HAP-1 (cell line): ENCODE results near the gene TIPARP.
"Not testable (repeated sequence)": the region's sequence is repeated elsewhere in the genome, so short reads cannot be mapped to it uniquely, and the experiment has no call there.

ENCODE experiments used
- DNase-seq, 2 experiments: peaks; one replicate each; pipeline ENCODE4 v3.0.0-alpha.2; 2016 to 2020; ENCODE audit warnings: low spot score in 2 of 2
- H3K27me3 ChIP-seq: fragments of 250-450 bp; sonication (Bioruptor Pico); 2 replicates; pipeline ENCODE4 v1.5.1; 2020; ENCODE audit warnings: low read depth, mild to moderate bottlenecking, moderate library complexity
- H3K36me3 ChIP-seq: fragments of 250-450 bp; sonication (Bioruptor Pico); replicated peaks from 2 replicates; pipeline ENCODE4 v1.5.1; 2020; ENCODE audit warnings: mild to moderate bottlenecking
- H3K4me1 ChIP-seq: fragments of 250-450 bp; sonication (Bioruptor Pico); 2 replicates; pipeline ENCODE4 v1.5.1; 2020; ENCODE audit warnings: mild to moderate bottlenecking
- H3K4me3 ChIP-seq: fragments of 250-450 bp; sonication (Bioruptor Pico); 2 replicates; pipeline ENCODE4 v1.5.1; 2020; ENCODE audit warnings: mild to moderate bottlenecking, moderate library complexity
- H3K9me3 ChIP-seq: fragments of 250-450 bp; sonication (Bioruptor Pico); 2 replicates; pipeline ENCODE4 v1.5.1; 2020; ENCODE audit warnings: mild to moderate bottlenecking, moderate library complexity
- in situ Hi-C: fragments of 300-500 bp; cut with MboI; formaldehyde crosslinking; loops from 3 replicates; pipeline ENCODE4 v1.14.3; 2020; ENCODE audit warnings: low sequenced_read_pairs, inconsistent platforms, mixed read lengths

TIPARP gene

DNA sequence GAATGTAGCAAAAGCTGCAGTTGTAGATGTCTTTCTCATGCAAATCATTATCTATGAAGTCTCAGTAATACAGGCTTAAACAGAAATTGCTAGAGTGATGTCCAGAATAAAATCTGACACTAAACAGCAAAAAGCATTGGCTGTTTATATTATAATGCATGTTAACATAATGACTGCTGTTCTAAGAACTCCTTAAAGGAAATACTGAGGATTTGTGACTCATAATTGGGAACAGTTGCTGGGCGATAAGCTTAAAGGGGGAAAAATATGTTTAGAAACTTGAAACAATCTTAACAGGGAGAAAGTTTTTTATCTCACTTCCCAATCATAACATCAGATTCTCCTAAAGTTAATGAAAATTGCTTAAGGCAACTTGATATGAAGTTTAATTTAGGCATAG, 17.5 kb downstream of the TIPARP start:
- Histone ChIP-seq H3K4me1 (peaks cover 29% of the 10 kb centered on the region), H3K27me3 (no peaks in the 10 kb centered on the region), H3K36me3 (peaks cover 15% of the 10 kb centered on the region), H3K4me3 (no peak overlapping the region), H3K9me3 (no peaks in the 10 kb centered on the region)
- in situ Hi-C loops: no loop called here
- DNase-seq: peak in 1 of 2 experiments; percentile 93

DNA sequence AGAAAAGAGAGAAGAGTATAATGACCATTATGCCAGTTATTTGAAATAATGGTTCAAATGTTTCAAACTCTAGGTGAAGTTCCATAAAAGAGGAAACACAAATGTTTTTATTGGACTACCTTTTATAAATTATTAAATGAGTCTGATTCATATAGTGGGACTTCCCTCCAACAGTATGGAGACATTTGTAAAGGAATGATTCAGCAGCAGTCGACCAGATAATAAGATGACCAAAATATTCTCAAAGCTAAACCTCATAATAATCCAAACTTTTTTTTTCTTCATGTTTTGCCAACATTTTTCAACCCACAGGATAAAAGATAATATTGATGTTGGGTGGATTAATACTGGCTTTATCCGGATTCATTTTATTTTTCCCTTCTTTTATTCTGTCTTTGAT, 18.8 kb downstream of the TIPARP start:
- no peaks in the 10 kb centered on the region for H3K9me3 ChIP-seq
- H3K4me1 ChIP-seq: peaks cover 26% of the 10 kb centered on the region
- peaks cover 19% of the 10 kb centered on the region for H3K36me3 ChIP-seq
- no peak overlapping the region for H3K4me3 ChIP-seq
- DNase-seq: no peak
- H3K27me3 ChIP-seq: no peaks in the 10 kb centered on the region
- in situ Hi-C loops: no loop called here

DNA sequence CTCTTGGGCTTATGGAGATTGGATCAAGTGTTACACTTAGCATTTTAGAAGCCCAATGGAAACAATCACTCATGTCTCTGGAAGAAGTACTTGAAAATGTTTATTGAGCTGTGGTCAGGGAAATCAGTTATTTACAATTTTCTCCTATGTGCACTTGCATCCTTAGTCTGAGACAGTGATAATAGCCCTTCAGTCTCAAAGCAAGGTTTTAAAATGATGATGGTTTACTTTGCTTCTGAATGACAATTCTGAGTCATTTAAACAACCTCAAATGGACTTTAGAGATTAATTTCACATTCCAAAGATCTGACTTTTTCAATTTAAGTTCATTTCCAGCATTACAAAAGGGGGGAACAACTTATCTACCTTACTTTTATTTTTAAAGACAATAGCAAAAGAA, 20.1 kb downstream of the TIPARP start:
- no peaks in the 10 kb centered on the region for H3K9me3 ChIP-seq
- H3K27me3 ChIP-seq: no peaks in the 10 kb centered on the region
- H3K4me3 ChIP-seq: no peak overlapping the region
- H3K36me3 ChIP-seq: peaks cover 26% of the 10 kb centered on the region
- DNase-seq: no peak
- H3K4me1 ChIP-seq: peaks cover 26% of the 10 kb centered on the region
- in situ Hi-C loops: no loop called here

DNA sequence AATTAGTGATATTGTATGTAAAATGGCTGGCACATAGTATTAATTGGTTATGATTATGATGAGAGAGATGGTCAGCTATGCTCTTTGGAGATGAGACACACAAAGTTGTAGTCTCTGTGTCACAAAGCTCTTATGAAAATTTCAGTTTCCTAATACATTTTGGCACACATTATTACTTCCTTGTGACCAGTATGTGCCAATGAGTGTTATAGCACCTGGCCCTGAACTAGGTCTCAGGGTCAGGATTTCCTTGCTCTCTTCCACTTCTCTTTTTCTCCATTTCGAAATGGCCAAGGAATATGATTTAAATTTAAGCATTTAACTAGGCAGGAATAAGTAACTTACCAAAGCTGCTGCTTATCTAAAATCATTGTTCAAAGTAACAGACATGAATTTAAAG, 28.0 kb downstream of the TIPARP start:
- no peaks in the 10 kb centered on the region; the same call in 1 of the 2 replicates for H3K4me1 ChIP-seq
- DNase-seq: no peak
- in situ Hi-C loops: no loop called here
- H3K9me3 ChIP-seq: no peaks in the 10 kb centered on the region
- H3K36me3 ChIP-seq: peaks cover 34% of the 10 kb centered on the region
- H3K27me3 ChIP-seq: no peaks in the 10 kb centered on the region
- no peak overlapping the region for H3K4me3 ChIP-seq

DNA sequence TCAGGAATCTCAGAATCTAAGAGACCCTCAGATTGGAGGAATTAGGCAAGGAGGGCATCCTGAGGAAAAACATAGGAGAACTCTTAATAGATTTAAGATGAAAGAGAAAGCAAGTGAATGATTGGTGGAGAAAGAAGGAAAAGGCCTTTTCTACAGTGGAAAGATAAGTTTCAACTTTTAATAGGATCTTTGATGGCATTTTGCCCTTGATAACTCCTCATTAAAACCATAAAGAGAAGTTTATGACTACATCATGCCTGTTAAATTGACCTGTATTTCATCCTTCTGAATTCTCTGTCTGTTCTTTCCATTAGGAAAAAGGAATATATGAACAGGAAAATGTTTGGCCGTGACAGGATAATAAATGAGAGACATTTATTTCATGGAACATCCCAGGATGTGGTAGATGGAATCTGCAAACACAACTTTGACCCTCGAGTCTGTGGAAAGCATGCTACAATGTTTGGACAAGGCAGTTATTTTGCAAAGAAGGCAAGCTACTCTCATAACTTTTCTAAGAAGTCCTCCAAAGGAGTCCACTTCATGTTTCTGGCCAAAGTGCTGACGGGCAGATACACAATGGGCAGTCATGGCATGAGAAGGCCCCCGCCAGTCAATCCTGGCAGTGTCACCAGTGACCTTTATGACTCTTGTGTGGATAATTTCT, 30.1 kb downstream of the TIPARP start:
- H3K4me1 ChIP-seq: no peaks in the 10 kb centered on the region; the same call in 1 of the 2 replicates
- H3K27me3 ChIP-seq: no peaks in the 10 kb centered on the region
- in situ Hi-C loops: no loop called here
- no peak overlapping the region for H3K4me3 ChIP-seq
- DNase-seq: no peak
- peaks cover 28% of the 10 kb centered on the region for H3K36me3 ChIP-seq
- no peaks in the 10 kb centered on the region for H3K9me3 ChIP-seq

DNA sequence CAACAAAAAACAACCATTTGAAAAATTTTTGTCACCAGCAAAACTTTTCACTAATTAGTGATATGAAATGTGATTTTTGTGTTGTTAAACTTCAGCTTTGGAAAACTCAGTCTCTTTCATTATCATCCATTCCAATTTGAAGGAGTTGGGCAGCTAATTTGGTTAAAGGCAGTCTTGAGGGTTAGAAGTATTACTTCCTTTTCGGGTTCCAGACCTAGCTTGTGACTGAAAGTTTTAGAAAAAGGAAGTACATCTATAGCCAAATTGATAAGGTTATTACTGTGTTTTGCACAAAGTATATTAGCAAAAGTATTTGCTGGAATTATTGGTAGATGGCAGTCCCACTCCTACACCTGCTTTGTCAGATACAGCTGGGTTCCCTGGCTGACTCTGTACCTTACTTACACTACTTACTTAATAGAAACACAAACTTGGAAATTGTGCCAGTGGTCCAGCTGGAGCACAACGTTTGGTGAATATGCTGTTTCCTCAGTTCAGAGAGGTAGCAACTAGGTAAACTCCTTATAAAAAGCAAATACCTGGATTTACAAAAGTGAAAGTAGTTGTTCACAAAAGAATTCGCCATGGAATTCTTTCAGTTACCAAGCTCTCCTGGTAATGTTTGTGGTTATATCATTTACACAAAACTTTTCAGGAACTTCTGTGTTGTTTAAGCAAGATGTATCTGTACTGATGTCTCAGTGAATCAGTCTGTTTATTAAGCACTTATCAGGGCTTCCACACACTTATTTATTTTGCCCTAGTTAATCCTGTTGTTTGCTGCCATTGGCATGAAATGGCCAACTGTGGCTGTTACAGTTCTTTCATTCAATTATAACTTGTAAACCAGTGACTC, 31.6 kb downstream of the TIPARP start:
- in situ Hi-C loops: no loop called here
- DNase-seq: no peak
- H3K4me3 ChIP-seq: no peak overlapping the region

DNA sequence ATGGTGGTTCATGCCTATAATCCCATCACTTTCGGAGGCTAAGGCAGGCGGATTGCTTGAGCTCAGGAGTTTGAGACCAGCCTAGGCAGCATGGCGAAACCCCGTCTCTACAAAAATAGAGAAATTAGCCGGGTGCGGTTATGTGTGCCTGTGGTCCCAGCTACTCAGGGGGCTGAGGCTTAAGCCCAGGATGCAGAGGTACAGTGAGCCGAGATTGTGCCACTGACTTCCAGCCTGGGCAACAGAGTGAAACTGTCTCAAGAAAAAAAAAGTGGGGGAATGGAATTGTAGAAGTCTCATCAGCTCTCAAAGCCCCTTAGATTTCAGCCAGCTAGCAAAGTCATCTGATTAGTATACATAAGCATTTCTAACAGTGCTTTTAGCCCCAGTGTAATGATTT, 33.2 kb downstream of the TIPARP start:
- no peak for DNase-seq
- Histone ChIP-seq H3K36me3 (peaks cover 34% of the 10 kb centered on the region), H3K27me3 (no peaks in the 10 kb centered on the region), H3K4me1 (no peaks in the 10 kb centered on the region; the same call in 1 of the 2 replicates), H3K9me3 (no peaks in the 10 kb centered on the region), H3K4me3 (no peak overlapping the region)
- in situ Hi-C loops: no loop called here

More for the DNA sequence above, 31.6 kb downstream of the TIPARP start:
- Histone ChIP-seq H3K4me1 (no peaks in the 10 kb centered on the region; the same call in 1 of the 2 replicates), H3K36me3 (peaks cover 32% of the 10 kb centered on the region), H3K27me3 (no peaks in the 10 kb centered on the region), H3K9me3 (no peaks in the 10 kb centered on the region)

DNA sequence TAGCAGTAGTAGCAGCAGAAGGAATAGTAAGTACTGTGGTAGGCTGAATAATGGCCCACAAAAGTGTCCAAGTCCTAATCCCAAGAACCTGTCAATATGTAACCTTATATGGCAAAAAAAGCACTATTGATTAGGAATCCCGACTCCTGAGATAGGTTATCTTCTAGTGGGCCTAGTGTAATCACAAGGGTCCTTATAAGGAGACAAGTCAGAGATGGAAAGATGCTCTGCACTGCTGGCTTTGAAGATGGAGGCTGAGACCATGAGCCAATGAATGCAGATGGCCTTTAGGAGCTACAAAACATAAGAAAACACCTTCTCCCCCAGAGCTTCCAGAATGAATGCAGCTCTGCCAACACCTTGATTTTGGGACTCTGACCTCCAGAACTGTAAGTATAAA, 36.0 kb downstream of the TIPARP start:
- in situ Hi-C loops: no loop called here
- H3K9me3 ChIP-seq: no peaks in the 10 kb centered on the region
- no peak overlapping the region for H3K4me3 ChIP-seq
- H3K36me3 ChIP-seq: peaks cover 24% of the 10 kb centered on the region
- no peaks in the 10 kb centered on the region; the same call in 1 of the 2 replicates for H3K4me1 ChIP-seq
- H3K27me3 ChIP-seq: no peaks in the 10 kb centered on the region
- no peak for DNase-seq

DNA sequence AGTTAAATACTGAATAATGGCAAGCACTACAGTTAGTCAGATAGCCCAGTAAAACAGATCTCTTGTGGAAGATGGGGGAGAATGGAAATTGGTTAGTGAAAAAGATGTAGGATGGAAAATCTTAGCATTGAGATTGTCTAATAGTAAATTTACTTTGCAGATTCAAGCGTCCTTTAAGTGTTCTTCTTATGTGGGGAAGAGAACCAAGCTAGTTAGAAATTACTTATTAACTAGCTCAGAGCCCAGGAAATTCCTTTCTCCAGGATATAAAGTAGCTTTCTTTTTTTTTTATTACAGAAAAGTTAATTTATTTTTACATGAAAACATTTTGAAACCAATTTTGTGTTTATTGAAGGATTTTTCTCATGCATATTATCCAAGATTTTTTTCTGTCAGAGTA, 36.7 kb downstream of the TIPARP start:
- in situ Hi-C loops: no loop called here
- no peak overlapping the region for H3K4me3 ChIP-seq
- no peak for DNase-seq
- H3K27me3 ChIP-seq: no peaks in the 10 kb centered on the region
- H3K9me3 ChIP-seq: no peaks in the 10 kb centered on the region
- H3K36me3 ChIP-seq: peaks cover 18% of the 10 kb centered on the region; the same call in 1 of the 2 replicates
- no peaks in the 10 kb centered on the region; the same call in 1 of the 2 replicates for H3K4me1 ChIP-seq

DNA sequence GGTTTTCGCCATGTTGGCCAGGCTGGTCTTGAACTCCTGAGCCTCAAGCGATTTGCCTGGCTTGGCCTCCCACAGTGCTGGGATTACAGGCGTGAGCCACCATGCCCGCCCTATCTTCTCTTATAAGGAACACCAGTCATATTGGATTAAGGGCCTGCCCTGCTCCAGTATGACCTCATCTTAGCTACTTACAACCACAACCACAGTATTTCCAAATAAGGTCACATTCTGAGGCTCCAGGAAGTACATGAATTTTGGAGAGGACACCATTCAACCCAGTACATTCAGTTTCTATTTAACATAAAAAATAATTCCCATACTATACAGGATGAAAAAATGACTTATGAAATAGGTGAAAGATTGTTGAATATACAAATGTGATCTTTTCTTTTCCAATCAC, 37.6 kb downstream of the TIPARP start:
- in situ Hi-C loops, H3K4me3 ChIP-seq, DNase-seq, H3K27me3 ChIP-seq, H3K9me3 ChIP-seq, H3K4me1 ChIP-seq: not testable (repeated sequence)
- H3K36me3 ChIP-seq: peaks cover 12% of the 10 kb centered on the region; the same call in 1 of the 2 replicates

DNA sequence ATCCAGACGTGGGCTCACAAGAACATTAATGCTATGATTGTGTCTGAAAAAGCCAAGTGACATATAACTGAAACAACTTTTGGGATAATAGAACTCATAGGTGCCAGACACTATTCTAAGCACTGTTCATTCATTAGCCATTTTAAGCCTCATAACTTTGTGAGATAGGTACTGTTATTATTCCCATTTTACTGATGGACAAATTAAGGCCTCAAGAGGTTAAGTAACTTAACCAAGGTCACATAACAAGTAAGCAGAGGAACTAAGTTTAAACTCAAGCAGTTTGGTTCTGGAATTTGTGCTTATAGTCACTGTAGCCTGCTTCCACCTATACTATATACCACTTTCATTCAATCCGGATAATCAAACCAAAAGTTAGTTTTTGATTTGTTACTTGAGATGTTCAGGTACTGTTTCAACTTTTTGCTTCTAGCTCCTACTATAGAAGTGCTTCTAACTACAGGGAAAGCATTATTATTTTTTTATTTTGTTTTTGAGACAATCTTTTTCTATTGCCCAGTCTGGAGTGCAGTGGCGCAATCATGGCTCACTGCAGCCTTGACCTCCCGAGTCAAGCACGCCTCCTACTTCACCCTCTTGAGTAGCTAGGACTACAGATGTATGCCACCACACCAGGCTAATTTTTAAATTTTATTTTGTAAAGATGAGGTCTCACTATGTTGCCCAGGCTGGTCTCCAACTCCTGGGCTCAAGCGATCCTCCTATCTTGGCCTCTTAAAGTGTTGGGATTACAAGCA, 41.9 kb downstream of the TIPARP start:
- in situ Hi-C loops: no loop called here
- no peak for DNase-seq
- H3K27me3 ChIP-seq: no peaks in the 10 kb centered on the region
- no peak overlapping the region for H3K4me3 ChIP-seq
- H3K4me1 ChIP-seq: no peaks in the 10 kb centered on the region; the same call in 1 of the 2 replicates
- no peaks in the 10 kb centered on the region for H3K36me3 ChIP-seq
- H3K9me3 ChIP-seq: no peaks in the 10 kb centered on the region

DNA sequence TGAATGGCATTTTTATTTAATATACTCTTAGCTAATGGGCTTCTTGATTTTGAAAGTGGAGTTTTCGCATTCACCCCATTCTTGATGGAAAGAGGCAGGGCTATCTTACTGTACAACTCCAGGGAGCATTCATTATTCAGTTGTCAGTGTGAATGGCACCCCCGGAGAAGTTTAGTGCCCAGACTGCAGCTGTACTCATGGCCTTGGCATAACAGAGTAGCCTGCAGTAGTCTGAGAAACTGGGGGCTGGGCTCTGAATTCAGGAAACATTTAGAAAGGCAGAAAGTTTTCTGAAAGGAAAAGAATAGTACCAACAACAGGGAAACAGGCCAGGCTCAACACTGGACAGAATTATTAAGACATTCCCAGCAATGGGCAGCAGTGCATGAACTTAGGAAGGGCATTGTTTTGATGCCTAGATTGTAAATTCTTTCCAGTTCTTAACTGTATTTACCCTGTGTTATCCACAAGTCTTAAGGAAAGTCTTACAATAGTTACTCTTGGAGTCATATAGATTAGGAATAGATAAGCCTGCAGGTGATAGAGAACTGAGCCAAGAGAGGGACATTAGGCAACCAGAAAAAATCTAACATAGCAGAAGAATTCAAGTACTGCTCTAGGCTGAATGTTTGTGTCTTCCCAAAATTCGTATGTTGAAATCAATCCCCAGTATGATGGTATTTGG, 44.4 kb downstream of the TIPARP start:
- H3K4me1 ChIP-seq: no peaks in the 10 kb centered on the region; the same call in 1 of the 2 replicates
- no peak for DNase-seq
- no peaks in the 10 kb centered on the region for H3K9me3 ChIP-seq
- in situ Hi-C loops: no loop called here
- H3K36me3 ChIP-seq: no peaks in the 10 kb centered on the region
- H3K27me3 ChIP-seq: no peaks in the 10 kb centered on the region
- no peak overlapping the region for H3K4me3 ChIP-seq

DNA sequence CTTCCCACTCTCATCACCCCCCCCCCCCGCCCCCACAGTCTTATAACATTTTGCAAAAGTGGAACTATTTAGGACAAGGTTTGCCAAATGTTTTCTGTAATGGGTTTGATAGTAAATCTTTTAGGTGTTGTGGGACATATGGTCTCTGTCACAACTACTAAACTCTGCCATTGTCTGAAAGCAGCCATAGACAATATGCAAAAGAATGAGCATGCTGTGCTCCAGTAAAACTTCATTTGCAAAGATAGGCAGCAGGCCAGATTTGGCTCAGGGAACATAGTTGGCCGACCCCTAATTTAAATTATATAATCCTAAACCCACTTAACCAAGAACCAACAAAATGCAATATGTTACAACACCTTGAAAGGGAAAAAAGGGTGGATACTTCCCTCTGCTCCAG, 46.4 kb downstream of the TIPARP start:
- H3K4me3 ChIP-seq: no peak overlapping the region
- H3K4me1 ChIP-seq: no peaks in the 10 kb centered on the region; the same call in 1 of the 2 replicates
- in situ Hi-C loops: no loop called here
- H3K36me3 ChIP-seq: no peaks in the 10 kb centered on the region
- no peaks in the 10 kb centered on the region for H3K9me3 ChIP-seq
- DNase-seq: peak; percentile 31 to 73
- H3K27me3 ChIP-seq: no peaks in the 10 kb centered on the region
